ENCODE measurements around the gene NAP1L1.

NAP1L1 gene

DNA sequence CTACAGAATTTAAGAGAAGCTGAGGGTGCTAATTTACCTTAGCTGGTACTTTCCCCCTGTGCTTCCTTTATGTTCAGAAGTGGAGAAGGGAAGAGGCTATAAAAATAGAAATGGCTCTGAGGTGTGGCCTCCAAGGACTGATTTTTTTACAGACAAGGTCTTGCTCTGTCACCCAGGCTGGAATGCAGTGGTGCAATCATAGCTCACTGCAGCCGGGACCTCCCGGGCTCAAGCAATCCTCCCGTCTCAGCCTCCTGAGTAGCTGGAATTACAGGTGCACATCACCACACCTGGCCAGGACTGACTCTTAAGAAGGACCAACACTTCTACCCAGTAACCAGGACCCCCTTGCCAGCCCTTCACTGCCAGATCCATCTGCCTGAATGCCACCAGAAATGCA is 23.9 kb upstream of the NAP1L1 start:
- TF ChIP-seq GLIS3 (CRISPR knock-in tag; IDR thresholded peaks at IDR 0.05) (no peak), RARB (CRISPR knock-in tag; IDR thresholded peaks at IDR 0.05) (no peak), PPARA (CRISPR knock-in tag; IDR thresholded peaks at IDR 0.05; ENCODE audit: borderline replicate concordance) (no peak), TOX (CRISPR knock-in tag; IDR thresholded peaks at IDR 0.05; ENCODE audit: borderline replicate concordance) (no peak), ZNF565 (CRISPR knock-in tag; conservative IDR thresholded peaks at IDR 0.05; ENCODE audit: low read depth) (no peak), ISL1 (CRISPR knock-in tag; IDR thresholded peaks at IDR 0.05) (no peak), SNAI2 (CRISPR knock-in tag; IDR thresholded peaks at IDR 0.05) (no peak), TCF4 (CRISPR knock-in tag; IDR thresholded peaks at IDR 0.05; ENCODE audit: borderline replicate concordance) (no peak), BACH2 (CRISPR knock-in tag; IDR thresholded peaks at IDR 0.05; ENCODE audit: borderline replicate concordance) (no peak), ZFP30 (CRISPR knock-in tag; IDR thresholded peaks at IDR 0.05) (no peak), ZNF8 (CRISPR knock-in tag; IDR thresholded peaks at IDR 0.05) (no peak)
- TF ChIP-seq, protein P1, sequence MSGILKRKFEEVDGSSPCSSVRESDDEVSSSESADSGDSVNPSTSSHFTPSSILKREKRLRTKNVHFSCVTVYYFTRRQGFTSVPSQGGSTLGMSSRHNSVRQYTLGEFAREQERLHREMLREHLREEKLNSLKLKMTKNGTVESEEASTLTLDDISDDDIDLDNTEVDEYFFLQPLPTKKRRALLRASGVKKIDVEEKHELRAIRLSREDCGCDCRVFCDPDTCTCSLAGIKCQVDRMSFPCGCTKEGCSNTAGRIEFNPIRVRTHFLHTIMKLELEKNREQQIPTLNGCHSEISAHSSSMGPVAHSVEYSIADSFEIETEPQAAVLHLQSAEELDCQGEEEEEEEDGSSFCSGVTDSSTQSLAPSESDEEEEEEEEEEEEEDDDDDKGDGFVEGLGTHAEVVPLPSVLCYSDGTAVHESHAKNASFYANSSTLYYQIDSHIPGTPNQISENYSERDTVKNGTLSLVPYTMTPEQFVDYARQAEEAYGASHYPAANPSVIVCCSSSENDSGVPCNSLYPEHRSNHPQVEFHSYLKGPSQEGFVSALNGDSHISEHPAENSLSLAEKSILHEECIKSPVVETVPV (CRISPR knock-in tag; IDR thresholded peaks at IDR 0.05), result no peak
- TF ChIP-seq, protein P2, sequence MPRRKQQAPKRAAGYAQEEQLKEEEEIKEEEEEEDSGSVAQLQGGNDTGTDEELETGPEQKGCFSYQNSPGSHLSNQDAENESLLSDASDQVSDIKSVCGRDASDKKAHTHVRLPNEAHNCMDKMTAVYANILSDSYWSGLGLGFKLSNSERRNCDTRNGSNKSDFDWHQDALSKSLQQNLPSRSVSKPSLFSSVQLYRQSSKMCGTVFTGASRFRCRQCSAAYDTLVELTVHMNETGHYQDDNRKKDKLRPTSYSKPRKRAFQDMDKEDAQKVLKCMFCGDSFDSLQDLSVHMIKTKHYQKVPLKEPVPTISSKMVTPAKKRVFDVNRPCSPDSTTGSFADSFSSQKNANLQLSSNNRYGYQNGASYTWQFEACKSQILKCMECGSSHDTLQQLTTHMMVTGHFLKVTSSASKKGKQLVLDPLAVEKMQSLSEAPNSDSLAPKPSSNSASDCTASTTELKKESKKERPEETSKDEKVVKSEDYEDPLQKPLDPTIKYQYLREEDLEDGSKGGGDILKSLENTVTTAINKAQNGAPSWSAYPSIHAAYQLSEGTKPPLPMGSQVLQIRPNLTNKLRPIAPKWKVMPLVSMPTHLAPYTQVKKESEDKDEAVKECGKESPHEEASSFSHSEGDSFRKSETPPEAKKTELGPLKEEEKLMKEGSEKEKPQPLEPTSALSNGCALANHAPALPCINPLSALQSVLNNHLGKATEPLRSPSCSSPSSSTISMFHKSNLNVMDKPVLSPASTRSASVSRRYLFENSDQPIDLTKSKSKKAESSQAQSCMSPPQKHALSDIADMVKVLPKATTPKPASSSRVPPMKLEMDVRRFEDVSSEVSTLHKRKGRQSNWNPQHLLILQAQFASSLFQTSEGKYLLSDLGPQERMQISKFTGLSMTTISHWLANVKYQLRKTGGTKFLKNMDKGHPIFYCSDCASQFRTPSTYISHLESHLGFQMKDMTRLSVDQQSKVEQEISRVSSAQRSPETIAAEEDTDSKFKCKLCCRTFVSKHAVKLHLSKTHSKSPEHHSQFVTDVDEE (CRISPR knock-in tag; IDR thresholded peaks at IDR 0.05), result no peak
- TF ChIP-seq, protein P3, sequence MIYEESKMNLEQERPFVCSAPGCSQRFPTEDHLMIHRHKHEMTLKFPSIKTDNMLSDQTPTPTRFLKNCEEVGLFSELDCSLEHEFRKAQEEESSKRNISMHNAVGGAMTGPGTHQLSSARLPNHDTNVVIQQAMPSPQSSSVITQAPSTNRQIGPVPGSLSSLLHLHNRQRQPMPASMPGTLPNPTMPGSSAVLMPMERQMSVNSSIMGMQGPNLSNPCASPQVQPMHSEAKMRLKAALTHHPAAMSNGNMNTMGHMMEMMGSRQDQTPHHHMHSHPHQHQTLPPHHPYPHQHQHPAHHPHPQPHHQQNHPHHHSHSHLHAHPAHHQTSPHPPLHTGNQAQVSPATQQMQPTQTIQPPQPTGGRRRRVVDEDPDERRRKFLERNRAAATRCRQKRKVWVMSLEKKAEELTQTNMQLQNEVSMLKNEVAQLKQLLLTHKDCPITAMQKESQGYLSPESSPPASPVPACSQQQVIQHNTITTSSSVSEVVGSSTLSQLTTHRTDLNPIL (CRISPR knock-in tag; IDR thresholded peaks at IDR 0.05; ENCODE audit: low read depth), result no peak
- TF ChIP-seq, protein P4, sequence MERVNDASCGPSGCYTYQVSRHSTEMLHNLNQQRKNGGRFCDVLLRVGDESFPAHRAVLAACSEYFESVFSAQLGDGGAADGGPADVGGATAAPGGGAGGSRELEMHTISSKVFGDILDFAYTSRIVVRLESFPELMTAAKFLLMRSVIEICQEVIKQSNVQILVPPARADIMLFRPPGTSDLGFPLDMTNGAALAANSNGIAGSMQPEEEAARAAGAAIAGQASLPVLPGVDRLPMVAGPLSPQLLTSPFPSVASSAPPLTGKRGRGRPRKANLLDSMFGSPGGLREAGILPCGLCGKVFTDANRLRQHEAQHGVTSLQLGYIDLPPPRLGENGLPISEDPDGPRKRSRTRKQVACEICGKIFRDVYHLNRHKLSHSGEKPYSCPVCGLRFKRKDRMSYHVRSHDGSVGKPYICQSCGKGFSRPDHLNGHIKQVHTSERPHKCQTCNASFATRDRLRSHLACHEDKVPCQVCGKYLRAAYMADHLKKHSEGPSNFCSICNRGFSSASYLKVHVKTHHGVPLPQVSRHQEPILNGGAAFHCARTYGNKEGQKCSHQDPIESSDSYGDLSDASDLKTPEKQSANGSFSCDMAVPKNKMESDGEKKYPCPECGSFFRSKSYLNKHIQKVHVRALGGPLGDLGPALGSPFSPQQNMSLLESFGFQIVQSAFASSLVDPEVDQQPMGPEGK (CRISPR knock-in tag; IDR thresholded peaks at IDR 0.05; ENCODE audit: borderline replicate concordance), result no peak
- ATAC-seq, result no peak

DNA sequence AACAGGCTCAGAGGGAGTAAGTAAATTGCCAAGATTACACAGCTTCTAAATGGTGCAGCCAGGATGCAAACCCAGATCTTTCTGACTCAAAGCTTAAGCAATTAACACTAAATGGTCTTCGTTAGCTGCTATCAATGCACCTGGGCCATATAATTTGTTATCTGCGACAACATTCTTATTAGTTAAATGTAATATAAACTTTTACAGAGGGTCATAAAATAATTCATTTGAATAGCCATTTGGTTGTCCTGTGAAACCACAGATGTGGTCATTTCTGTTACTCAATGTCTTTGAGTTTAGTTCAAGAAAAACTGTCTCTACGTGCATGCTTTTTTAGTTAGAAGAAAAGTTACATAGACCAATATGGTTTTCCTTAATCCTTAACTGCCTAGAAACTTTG is 22.1 kb upstream of the NAP1L1 start:
- no peak for ATAC-seq

DNA sequence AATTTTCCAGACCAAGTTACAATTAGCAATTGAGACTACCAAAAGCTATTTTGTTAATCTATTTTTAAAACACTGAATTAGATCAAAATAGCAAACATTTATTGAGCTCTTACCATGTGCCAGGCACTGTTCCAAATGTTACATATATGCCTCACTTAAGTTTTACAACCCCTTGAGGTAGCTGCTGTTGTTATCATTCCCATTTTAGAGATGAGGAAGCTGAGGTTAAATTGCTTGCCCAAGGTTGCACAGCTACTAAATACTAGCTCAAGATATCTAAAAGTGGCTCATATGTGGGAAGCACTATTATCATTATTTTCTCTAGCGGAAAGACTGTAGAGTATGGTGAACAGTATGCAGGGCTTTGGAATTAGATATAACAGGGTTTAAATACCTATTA is 19.5 kb upstream of the NAP1L1 start:
- no peak for TF ChIP-seq ZNF70 (CRISPR knock-in tag; IDR thresholded peaks at IDR 0.05)
- TF ChIP-seq ZFP3 (CRISPR knock-in tag; IDR thresholded peaks at IDR 0.05), result no peak
- TF ChIP-seq TOX (CRISPR knock-in tag; IDR thresholded peaks at IDR 0.05; ENCODE audit: borderline replicate concordance), result no peak
- TF ChIP-seq ISL1 (CRISPR knock-in tag; IDR thresholded peaks at IDR 0.05), result no peak
- TF ChIP-seq OSR1 (CRISPR knock-in tag; IDR thresholded peaks at IDR 0.05), result no peak
- TF ChIP-seq PPARA (CRISPR knock-in tag; IDR thresholded peaks at IDR 0.05; ENCODE audit: borderline replicate concordance), result no peak
- no peak for ATAC-seq

More for the DNA sequence above, 22.1 kb upstream of the NAP1L1 start:
- TF ChIP-seq ZFP3 (CRISPR knock-in tag; IDR thresholded peaks at IDR 0.05), result no peak
- TF ChIP-seq ZC3H10 (CRISPR knock-in tag; IDR thresholded peaks at IDR 0.05), result no peak
- TF ChIP-seq RARB (CRISPR knock-in tag; IDR thresholded peaks at IDR 0.05), result no peak
- TF ChIP-seq, protein P4 (CRISPR knock-in tag; IDR thresholded peaks at IDR 0.05; ENCODE audit: borderline replicate concordance), result no peak

All from SK-N-SH treated with all-trans-retinoic acid at 6 μM for 48 hours (cell line).